ENCODE data around the gene TMEM8B. TPM values are rescaled to one million over a fixed set of nuclear protein-coding genes. Genes with fewer than 3 reads are reported as not detected.

The TMEM8B gene
- total and polyA plus RNA-seq, 2 of the 8 experiments (the other 6 are each of a cell fraction or from before 2014, with no cell fraction given) = 7.5 to 10.4 TPM

GRCh38 chr9:35822926-35823325 is 6.1 kb upstream of the TMEM8B start:
- H2BK120ac ChIP-seq (replicated peaks; ENCODE audit: low read depth, low read length) = no peak overlapping the region
- no peak overlapping the region for H4K91ac ChIP-seq (replicated peaks; ENCODE audit: insufficient read length, low read length)
- 0 out of 2 replicates have a peak overlapping the region, but pooled peaks have one; percentile 64 for H2BK5ac ChIP-seq (ENCODE audit: low read depth, low read length)
- no peak overlapping the region for H2AFZ ChIP-seq (ENCODE audit: low read length)
- no peaks in the 10 kb centered on the region for H3K36me3 ChIP-seq (ENCODE audit: control insufficient read depth in 2 of 4, insufficient read depth in 4 of 4, low read length in 3 of 4)
- no peaks in the 10 kb centered on the region for H3K79me1 ChIP-seq (ENCODE audit: low read depth, low read length)
- no peak overlapping the region for H2AK5ac ChIP-seq (ENCODE audit: low read depth, low read length)
- no peak overlapping the region for H2BK12ac ChIP-seq (ENCODE audit: low read depth, low read length)
- no peaks in the 10 kb centered on the region for H3K79me2 ChIP-seq (ENCODE audit: control insufficient read depth in 1 of 2, insufficient read depth in 2 of 2, low read length in 2 of 2)
- no peak overlapping the region for H3K14ac ChIP-seq (ENCODE audit: insufficient read length)
- CTCF ChIA-PET (ENCODE audit: partially characterized antibody) = interaction anchor here (0.9 to 10.6 kb wide), 7 partner anchors 11 to 75 kb away, joined by 3 to 172 read pairs (median 5); partner anchors contain the start of genes GBA2, HINT2, RGP1 and SPAG8
- TF ChIP-seq BRCA1 (IDR thresholded peaks at IDR 0.05; ENCODE audit: low read depth, low read length) (no peak), TBP (IDR thresholded peaks at IDR 0.05; ENCODE audit: low read depth, low read length) (no peak), ASH2L (IDR thresholded peaks at IDR 0.05; ENCODE audit: low read length) (no peak), GTF2F1 (IDR thresholded peaks at IDR 0.05; ENCODE audit: borderline replicate concordance, low read depth, low read length) (no peak), ATF3 (IDR thresholded peaks at IDR 0.05; ENCODE audit: insufficient read depth, low read depth, low read length) (no peak), SP2 (IDR thresholded peaks at IDR 0.05; ENCODE audit: low read length) (no peak), POLR2AphosphoS5 (IDR thresholded peaks at IDR 0.05; ENCODE audit: low read depth, low read length) (no peak), JUN (IDR thresholded peaks at IDR 0.05; ENCODE audit: low read depth, low read length) (no peak), TAF7 (optimal IDR thresholded peaks at IDR 0.05; ENCODE audit: borderline replicate concordance, low read depth, low read length) (no peak), SAP30 (IDR thresholded peaks at IDR 0.05; ENCODE audit: insufficient read depth, insufficient replicate concordance, low read length) (no peak), CTBP2 (IDR thresholded peaks at IDR 0.05; ENCODE audit: borderline replicate concordance, insufficient read depth, insufficient read length, low read length) (no peak)
- H3K23ac ChIP-seq (ENCODE audit: insufficient read length) = no peak overlapping the region
- no peak overlapping the region for H3K4me2 ChIP-seq (ENCODE audit: insufficient read depth in 1 of 2, low read depth in 2 of 2, low read length in 2 of 2)
- no peak overlapping the region for H3K9ac ChIP-seq (replicated peaks in 1 of 4; ENCODE audit: extremely low read depth in 1 of 4, low read depth in 3 of 4, low read length in 3 of 4)
- no peaks in the 10 kb centered on the region; the same call in 1 of the 2 replicates for H3K23me2 ChIP-seq (ENCODE audit: low read depth, low read length)
- H3K4me1 ChIP-seq (replicated peaks in 1 of 4; ENCODE audit: control insufficient read depth in 3 of 4, insufficient read depth in 4 of 4, low read length in 3 of 4) = peaks cover 0 to 8% (median 4%) of the 10 kb centered on the region in 4 experiments; a peak in 2 of 7 replicates
- H3K27ac ChIP-seq (ENCODE audit: low read depth, low read length) = no peak overlapping the region
- H3K9me3 ChIP-seq (ENCODE audit: insufficient read depth in 2 of 2, low read depth in 1 of 2, low read length in 1 of 2) = no peaks in the 10 kb centered on the region
- H3K4ac ChIP-seq (replicated peaks; ENCODE audit: insufficient read length, low read depth, low read length) = no peak overlapping the region
- H4K8ac ChIP-seq (ENCODE audit: extremely low read depth, insufficient read depth, low read length) = no peak overlapping the region
- no peak for FAIRE-seq
- H2BK15ac ChIP-seq (ENCODE audit: low read length) = no peak overlapping the region
- no peak overlapping the region for H3K18ac ChIP-seq (ENCODE audit: extremely low read depth, low read length)
- H4K5ac ChIP-seq (ENCODE audit: insufficient read length, low read depth, low read length) = no peak overlapping the region
- H3K27me3 ChIP-seq (replicated peaks in 1 of 4; ENCODE audit: control insufficient read depth in 3 of 4, extremely low read depth in 1 of 4, insufficient read depth in 3 of 4, low read length in 3 of 4) = no peaks in the 10 kb centered on the region
- no peak for DNase-seq (ENCODE audit: low read depth in 1 of 2, low spot score in 2 of 2)
- POLR2A ChIA-PET (ENCODE audit: partially characterized antibody) = interaction anchor here (0.8 to 1.5 kb wide), 4 partner anchors 8 to 146 kb away, joined by 3 to 4 read pairs (median 3); partner anchors contain the start of gene HINT2
- H3K56ac ChIP-seq (replicated peaks; ENCODE audit: insufficient read length, low read depth, low read length) = no peak overlapping the region
- H4K20me1 ChIP-seq (replicated peaks in 1 of 2; ENCODE audit: control insufficient read depth in 1 of 2, insufficient read depth in 2 of 2, low read length in 2 of 2) = no peaks in the 10 kb centered on the region
- no peak overlapping the region for H3K4me3 ChIP-seq (ENCODE audit: extremely low read depth in 1 of 4, insufficient read depth in 2 of 4, low read depth in 3 of 4, low read length in 4 of 4)
- no peak overlapping the region for H2BK20ac ChIP-seq (ENCODE audit: low read length)
